IPS DF 4.7 (cell line): Measurements from ENCODE around the gene PHAF1.

Experiments used
- DNase-seq: peaks from one replicate; pipeline ENCODE4 v3.0.0-alpha.2; 2013; ENCODE audit warnings: low spot score; ENCODE audit errors: extremely low read depth

Gene PHAF1

GRCh38 chr16:67109407-67110135 lies at the start of gene PHAF1:
Gene PHAF1 (plus strand): TSS chr16:67109941. CDS start chr16:67110176, 235 bp downstream.
- no peak for DNase-seq

DNA sequence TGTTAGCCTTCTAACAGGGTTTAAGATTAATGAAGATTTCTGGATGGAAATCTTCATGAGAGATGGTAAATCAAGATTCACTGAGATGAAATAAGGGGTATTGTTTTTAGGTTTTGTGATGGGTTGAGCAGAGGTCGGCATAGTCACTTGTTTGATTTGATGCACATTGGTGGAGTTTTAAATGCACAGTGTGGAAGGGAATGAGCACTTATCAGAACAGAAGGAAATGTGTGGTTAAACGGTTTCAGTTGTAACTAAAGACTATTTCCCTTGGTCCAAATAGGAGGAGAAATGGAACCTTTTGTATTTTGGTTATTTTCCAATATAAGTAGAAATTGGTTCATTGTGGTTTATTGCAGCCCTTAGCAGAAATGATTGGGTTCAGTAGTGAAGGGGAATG lies 46.7 kb upstream of the PHAF1 start:
- DNase-seq = no peak

GRCh38 chr16:67068212-67068753 lies 41.5 kb upstream of the PHAF1 start:
- no peak for DNase-seq

DNA sequence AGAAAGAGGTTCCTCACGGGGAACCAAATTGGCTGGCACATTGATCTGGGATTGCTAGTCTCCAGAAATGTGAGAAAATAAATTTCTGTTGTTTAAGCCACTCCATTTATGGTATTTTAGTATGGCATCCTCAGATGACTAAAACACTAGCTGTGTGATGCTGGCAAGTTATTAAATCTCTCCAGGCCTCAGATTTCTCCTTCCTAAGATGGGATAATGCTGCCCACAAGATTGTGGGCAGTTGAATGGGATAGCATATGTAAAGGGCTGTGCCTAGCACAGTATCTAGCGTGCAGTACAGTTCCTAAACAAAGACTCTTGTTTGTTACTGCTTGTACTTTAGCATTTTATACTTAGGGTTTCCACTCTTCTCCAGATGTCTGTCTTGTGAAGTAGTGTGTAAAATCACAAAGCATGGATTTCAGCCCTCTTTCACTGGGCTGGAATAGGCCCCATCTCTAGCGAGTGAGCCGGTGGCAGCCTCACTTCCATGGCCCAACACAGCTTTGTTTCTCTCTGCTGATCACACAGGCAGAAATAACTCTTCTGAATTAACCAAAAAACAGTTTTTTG lies 38.2 kb upstream of the PHAF1 start:
- DNase-seq = no peak

DNA sequence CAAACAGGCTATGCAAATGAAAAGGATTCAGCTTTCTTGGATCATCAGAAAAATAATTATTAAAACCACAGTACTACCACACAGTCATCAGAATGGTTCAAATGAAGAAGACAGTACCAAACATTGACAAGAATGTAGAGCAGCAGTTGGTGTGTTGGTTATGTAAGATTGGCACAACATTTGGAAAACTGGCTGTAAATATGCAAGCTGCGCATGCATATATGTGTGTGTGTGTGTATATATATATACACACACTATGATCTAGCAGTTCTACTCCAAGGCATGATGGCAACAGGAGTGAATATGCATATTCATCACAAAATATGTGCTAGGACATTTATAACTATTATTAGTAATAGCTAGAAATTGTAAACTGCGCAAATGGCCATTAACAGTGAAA lies 34.4 kb upstream of the PHAF1 start:
- DNase-seq = no peak

GRCh38 chr16:67077871-67078270 lies 31.9 kb upstream of the PHAF1 start:
- DNase-seq = no peak

GRCh38 chr16:67082100-67082499 lies 27.6 kb upstream of the PHAF1 start:
- DNase-seq = no peak

DNA sequence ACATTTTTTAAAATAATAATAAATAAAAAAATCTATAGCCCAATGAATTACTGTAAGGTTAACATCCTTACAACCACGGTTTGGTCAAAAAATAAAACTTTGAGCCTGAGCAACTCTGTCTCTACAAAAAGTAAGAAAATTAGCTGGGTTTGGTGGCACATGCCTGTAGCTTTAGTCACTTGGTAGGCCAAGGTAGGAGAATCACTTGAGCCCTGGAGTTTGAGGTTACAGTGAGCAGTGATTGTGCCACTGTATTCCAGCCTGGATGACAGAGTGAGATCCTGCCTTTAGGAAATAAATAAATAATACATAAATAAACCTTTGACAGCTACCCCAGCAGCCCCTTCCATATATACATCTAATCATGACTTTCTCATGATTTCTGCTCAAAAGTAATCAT lies 26.9 kb upstream of the PHAF1 start:
- no peak for DNase-seq

- DNase-seq = no peak
Measured at GRCh38 chr16:67084345-67085028, 25.3 kb upstream of the PHAF1 start.

DNA sequence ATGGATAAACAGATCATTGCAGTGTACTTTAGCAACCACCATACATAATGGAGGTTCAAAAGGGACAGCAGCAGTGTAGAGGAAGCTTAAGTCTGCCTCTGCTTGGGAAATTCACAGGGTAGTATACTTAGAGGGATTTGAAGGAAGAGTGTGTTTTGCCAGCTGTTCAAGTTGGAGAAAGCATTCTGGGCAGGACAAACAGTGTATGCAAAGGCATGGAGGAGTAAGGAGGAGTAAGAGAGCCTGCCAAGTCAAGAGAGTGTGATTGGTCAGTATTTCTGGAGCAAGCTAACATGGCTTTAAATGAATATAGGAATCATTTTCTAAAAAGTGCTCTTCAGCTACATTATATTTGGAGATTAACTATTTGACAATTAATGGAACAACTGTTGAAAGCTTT lies 22.9 kb upstream of the PHAF1 start:
- no peak for DNase-seq

DNA sequence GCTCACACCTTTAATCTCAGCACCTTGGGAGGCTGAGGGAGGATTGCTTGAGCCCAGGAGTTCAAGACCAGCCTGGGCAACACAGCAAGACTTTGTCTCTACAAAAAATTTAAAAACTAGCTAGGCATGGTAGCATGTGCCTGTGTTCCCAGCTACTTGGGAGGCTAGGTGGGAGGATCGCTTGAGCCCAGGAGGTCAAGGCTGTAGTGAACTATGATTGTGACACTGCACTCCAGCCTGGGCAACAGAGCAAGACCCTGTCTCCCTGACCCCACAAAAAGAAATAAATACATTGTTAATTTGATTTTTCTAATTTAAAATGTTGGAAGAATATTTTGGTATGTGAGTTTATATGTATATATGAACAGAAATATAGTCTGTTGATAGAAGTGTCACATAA lies 22.4 kb upstream of the PHAF1 start:
- no peak for DNase-seq

- DNase-seq = no peak
Measured at GRCh38 chr16:67087803-67088202, 21.9 kb upstream of the PHAF1 start.

DNA sequence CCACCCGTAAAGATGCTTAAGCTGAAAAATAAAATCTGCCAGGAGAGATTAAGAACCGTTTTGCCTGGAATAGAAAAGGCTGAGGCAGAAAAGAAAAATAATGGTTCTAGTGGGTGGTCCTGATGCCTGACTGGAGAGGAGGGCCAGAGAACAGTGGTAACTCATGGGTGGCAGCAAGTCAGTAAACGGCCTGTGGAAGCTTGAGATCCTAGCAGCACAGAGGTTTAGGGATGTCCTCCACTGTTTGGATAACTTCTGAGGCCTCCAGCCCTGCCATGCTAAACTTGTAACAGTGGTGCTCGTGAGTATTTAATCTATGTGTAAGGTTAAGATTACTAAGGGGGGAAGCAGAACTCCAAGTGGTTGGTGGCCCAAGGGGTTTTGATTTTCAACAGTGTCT lies 21.2 kb upstream of the PHAF1 start:
- DNase-seq = no peak

- DNase-seq = no peak
Measured at GRCh38 chr16:67089101-67089500, 20.6 kb upstream of the PHAF1 start.

DNA sequence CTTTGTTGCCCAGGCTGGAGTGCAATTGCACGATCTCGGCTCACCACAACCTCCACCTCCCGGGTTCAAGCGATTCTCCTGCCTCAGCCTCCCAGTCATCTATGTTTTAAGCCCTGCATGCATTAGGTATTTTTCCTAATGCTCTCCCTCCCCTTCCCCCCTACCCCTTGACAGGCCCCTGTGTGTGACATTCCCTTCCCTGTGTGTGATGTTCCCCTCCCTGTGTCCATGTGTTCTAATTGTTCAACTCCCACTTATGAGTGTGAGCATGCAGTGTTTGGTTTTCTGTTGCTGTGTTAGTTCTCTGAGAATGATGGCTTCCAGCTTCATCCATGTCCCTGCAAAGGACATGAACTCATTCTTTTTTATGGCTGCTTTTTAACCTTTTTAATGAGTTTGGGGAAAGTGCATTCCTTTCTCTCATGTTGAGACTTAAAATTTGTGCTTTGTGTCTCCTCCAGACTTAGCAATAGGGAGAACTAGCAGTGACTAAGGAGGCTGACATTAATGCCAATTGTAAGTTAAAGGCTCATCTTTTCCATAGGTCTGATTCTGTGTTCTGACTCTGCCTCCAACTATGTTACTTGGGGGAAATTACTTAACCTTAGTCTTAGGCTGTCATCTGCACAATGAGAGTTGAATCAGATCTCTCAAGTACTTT lies 17.7 kb upstream of the PHAF1 start:
- no peak for DNase-seq

GRCh38 chr16:67093098-67093726 lies 16.5 kb upstream of the PHAF1 start:
- DNase-seq = no peak

DNA sequence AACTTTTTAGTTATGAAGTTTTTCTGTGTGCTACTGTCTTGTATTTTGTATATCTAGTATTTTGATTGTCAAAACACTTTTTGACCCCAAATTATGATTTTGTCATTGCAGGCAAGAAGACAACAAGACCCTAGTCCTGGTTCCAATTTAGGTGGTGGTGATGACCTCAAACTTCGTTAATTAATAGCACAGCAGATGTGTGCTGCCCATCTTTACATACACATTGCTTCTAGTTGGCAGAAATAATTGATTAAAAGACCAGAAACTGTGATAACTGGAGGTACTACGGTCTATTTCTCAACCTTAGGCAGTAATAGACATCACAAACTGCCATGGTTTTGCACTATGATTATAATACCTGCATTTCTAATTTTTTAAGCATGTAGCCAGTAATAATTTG lies 11.1 kb upstream of the PHAF1 start:
- DNase-seq = no peak

- DNase-seq = no peak
Measured at GRCh38 chr16:67100569-67101310, 9.0 kb upstream of the PHAF1 start.

DNA sequence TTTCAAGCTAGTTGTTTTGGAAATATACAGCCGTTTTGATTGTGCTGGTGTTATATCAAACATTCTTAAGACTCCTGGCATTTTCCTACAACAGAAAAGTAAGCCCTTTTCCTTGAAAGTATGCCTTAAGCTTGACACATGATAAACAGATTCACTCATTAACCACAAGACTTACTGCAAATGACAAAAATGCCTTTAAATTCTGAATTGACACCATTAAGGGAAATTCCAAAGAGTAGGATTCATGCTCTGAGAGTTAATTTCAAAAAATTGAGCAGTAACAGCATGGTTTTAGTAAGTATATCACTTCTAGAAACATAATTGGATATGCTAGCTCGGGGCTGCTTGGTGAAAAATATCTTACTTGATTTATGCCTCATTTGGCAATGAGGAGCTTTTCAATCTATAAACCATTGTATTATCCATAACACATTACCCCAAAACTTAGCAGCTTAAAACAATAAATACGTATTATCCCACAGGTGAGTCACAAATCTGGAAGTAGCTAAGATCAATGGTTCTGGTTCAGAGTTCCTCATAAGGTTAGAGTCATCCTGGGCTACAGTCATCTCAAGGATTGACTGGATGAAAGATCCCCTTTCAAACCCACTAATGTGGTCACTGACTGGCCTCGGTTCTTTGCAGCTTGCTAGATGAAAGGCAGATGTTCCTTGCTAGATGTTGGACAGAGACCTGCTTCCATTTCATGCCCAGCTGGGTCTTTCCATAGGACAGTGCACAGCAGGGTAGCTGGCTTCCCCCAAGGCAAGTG lies 8.2 kb upstream of the PHAF1 start:
- DNase-seq = no peak

DNA sequence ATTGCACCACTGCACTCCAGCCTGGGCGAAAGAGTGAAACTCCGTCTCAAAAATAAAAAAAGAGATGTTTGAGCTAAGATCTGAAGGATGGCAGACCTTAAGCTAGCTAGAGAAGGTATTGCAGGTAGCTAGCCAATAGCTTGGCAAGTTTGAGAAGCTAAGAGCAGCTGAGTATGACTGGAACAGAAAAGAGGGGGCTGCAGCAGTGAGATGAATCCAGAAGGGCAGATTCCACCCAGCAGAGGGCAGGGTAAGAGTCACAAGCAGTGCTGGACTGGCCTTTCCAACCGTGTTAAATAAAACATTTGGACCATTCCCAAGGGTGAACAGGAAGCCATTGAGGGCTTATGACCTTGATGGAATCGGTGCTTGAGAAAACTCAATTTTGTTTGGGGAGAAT lies 5.7 kb upstream of the PHAF1 start:
- DNase-seq = no peak
